Stomach smooth muscle (tissue), 2 donors: ENCODE data around the gene AQP9.
"Not testable (repeated sequence)": the region's sequence is repeated elsewhere in the genome, so short reads cannot be mapped to it uniquely, and the experiment has no call there.

Source experiments
- H3K27ac ChIP-seq: one replicate; pipeline ENCODE4 v1.7.0; 2013; ENCODE audit warnings: mild to moderate bottlenecking, low read length, inconsistent platforms
- H3K27me3 ChIP-seq, 2 donors: one replicate each; pipeline ENCODE4 v1.7.0; 2013; ENCODE audit warnings: low read length in 2 of 2; ENCODE audit not compliant: insufficient read depth in 2 of 2, control insufficient read depth in 1 of 2
- H3K36me3 ChIP-seq, 2 donors: one replicate each; pipeline ENCODE4 v1.7.0; 2013; ENCODE audit warnings: low read length in 2 of 2; ENCODE audit not compliant: control insufficient read depth in 2 of 2, insufficient read depth in 2 of 2
- H3K4me1 ChIP-seq: one replicate; pipeline ENCODE4 v1.7.0; 2013; ENCODE audit warnings: low read length; ENCODE audit not compliant: control insufficient read depth, insufficient read depth
- H3K4me3 ChIP-seq, 2 donors: one replicate each; pipeline ENCODE4 v1.7.0; 2013; ENCODE audit warnings: low read length in 2 of 2
- H3K9ac ChIP-seq, 2 donors: one replicate each; pipeline ENCODE4 v1.7.0; 2013; ENCODE audit warnings: low read length in 2 of 2, mild to moderate bottlenecking in 1 of 2
- H3K9me3 ChIP-seq, 2 donors: one replicate each; pipeline ENCODE4 v1.7.0; 2013; ENCODE audit warnings: low read length in 2 of 2; ENCODE audit not compliant: control insufficient read depth in 2 of 2
- donor health status: healthy.
- donor health status: Pancreatic carcinoma.

Gene AQP9

GRCh38 chr15:58179206-58179605 lies 41.0 kb downstream of the AQP9 start:
- no peaks in the 10 kb centered on the region for H3K9me3 ChIP-seq
- no peaks in the 10 kb centered on the region for H3K36me3 ChIP-seq
- H3K27me3 ChIP-seq: peaks cover 0 to 3% of the 10 kb centered on the region in 2 donors
- H3K4me1 ChIP-seq: no peaks in the 10 kb centered on the region
- H3K9ac ChIP-seq: no peak overlapping the region
- H3K27ac ChIP-seq: no peak overlapping the region
- no peak overlapping the region for H3K4me3 ChIP-seq

- Histone ChIP-seq H3K9ac (no peak overlapping the region), H3K4me3 (no peak overlapping the region), H3K27me3 (peaks cover 0 to 3% of the 10 kb centered on the region in 2 donors), H3K9me3 (no peaks in the 10 kb centered on the region), H3K36me3 (no peaks in the 10 kb centered on the region), H3K27ac (no peak overlapping the region), H3K4me1 (no peaks in the 10 kb centered on the region)
Observed at GRCh38 chr15:58179741-58180381, 41.7 kb downstream of the AQP9 start.

GRCh38 chr15:58182460-58183163 lies 44.4 kb downstream of the AQP9 start:
- peaks cover 0 to 3% of the 10 kb centered on the region in 2 donors for H3K27me3 ChIP-seq
- H3K9me3 ChIP-seq: no peaks in the 10 kb centered on the region
- no peak overlapping the region for H3K4me3 ChIP-seq
- H3K9ac ChIP-seq: no peak overlapping the region
- H3K4me1 ChIP-seq: no peaks in the 10 kb centered on the region
- no peak overlapping the region for H3K27ac ChIP-seq
- no peaks in the 10 kb centered on the region for H3K36me3 ChIP-seq

- H3K27me3 ChIP-seq: peaks cover 0 to 5% of the 10 kb centered on the region in 2 donors
- no peaks in the 10 kb centered on the region for H3K4me1 ChIP-seq
- H3K4me3 ChIP-seq: no peak overlapping the region
- H3K9me3 ChIP-seq: no peaks in the 10 kb centered on the region
- H3K27ac ChIP-seq: no peak overlapping the region
- no peak overlapping the region for H3K9ac ChIP-seq
- no peaks in the 10 kb centered on the region for H3K36me3 ChIP-seq
Observed at GRCh38 chr15:58185439-58185838, 47.3 kb downstream of the AQP9 start.

GRCh38 chr15:58189148-58189811 lies 51.1 kb downstream of the AQP9 start:
- peaks cover 0 to 5% of the 10 kb centered on the region in 2 donors for H3K27me3 ChIP-seq
- H3K4me1 ChIP-seq: no peaks in the 10 kb centered on the region

GRCh38 chr15:58190419-58190818 lies 52.2 kb downstream of the AQP9 start:
- no peak overlapping the region for H3K9ac ChIP-seq
- H3K36me3 ChIP-seq: no peaks in the 10 kb centered on the region
- no peaks in the 10 kb centered on the region for H3K9me3 ChIP-seq
- H3K27me3 ChIP-seq: peaks cover 0 to 5% of the 10 kb centered on the region in 2 donors
- H3K4me1 ChIP-seq: no peaks in the 10 kb centered on the region
- no peak overlapping the region for H3K4me3 ChIP-seq
- H3K27ac ChIP-seq: no peak overlapping the region

More at GRCh38 chr15:58189148-58189811, 51.1 kb downstream of the AQP9 start:
- H3K4me3 ChIP-seq: no peak overlapping the region
- no peaks in the 10 kb centered on the region for H3K9me3 ChIP-seq
- no peak overlapping the region for H3K9ac ChIP-seq
- H3K27ac ChIP-seq: no peak overlapping the region
- H3K36me3 ChIP-seq: no peaks in the 10 kb centered on the region

GRCh38 chr15:58193636-58194035 lies 55.5 kb downstream of the AQP9 start:
- H3K27me3 ChIP-seq, H3K4me3 ChIP-seq, H3K27ac ChIP-seq, H3K36me3 ChIP-seq, H3K4me1 ChIP-seq, H3K9ac ChIP-seq, H3K9me3 ChIP-seq: not testable (repeated sequence)

- Histone ChIP-seq H3K27me3 (no peaks in the 10 kb centered on the region), H3K36me3 (no peaks in the 10 kb centered on the region), H3K9me3 (no peaks in the 10 kb centered on the region), H3K9ac (no peak overlapping the region), H3K4me3 (no peak overlapping the region), H3K4me1 (no peaks in the 10 kb centered on the region), H3K27ac (no peak overlapping the region)
Observed at GRCh38 chr15:58200739-58201138, 62.6 kb downstream of the AQP9 start.

GRCh38 chr15:58201516-58201915 lies 63.3 kb downstream of the AQP9 start:
- H3K27me3 ChIP-seq: no peaks in the 10 kb centered on the region
- H3K36me3 ChIP-seq: no peaks in the 10 kb centered on the region
- no peak overlapping the region for H3K9ac ChIP-seq
- no peaks in the 10 kb centered on the region for H3K4me1 ChIP-seq
- H3K4me3 ChIP-seq: no peak overlapping the region
- no peak overlapping the region for H3K27ac ChIP-seq
- no peaks in the 10 kb centered on the region for H3K9me3 ChIP-seq

- H3K9me3 ChIP-seq: no peaks in the 10 kb centered on the region
Observed at GRCh38 chr15:58203537-58203936, 65.4 kb downstream of the AQP9 start.

GRCh38 chr15:58206151-58206550 lies 68.0 kb downstream of the AQP9 start:
- Histone ChIP-seq H3K4me3 (no peak overlapping the region), H3K9me3 (no peaks in the 10 kb centered on the region), H3K4me1 (no peaks in the 10 kb centered on the region), H3K9ac (no peak overlapping the region), H3K27ac (no peak overlapping the region), H3K27me3 (no peaks in the 10 kb centered on the region), H3K36me3 (no peaks in the 10 kb centered on the region)

More at GRCh38 chr15:58203537-58203936, 65.4 kb downstream of the AQP9 start:
- Histone ChIP-seq H3K27ac (no peak overlapping the region), H3K4me1 (no peaks in the 10 kb centered on the region), H3K4me3 (no peak overlapping the region), H3K36me3 (no peaks in the 10 kb centered on the region), H3K27me3 (no peaks in the 10 kb centered on the region), H3K9ac (no peak overlapping the region)
